HepG2 (cell line): Measurements from ENCODE around the gene HPS3. TPM values are rescaled to one million over a fixed set of nuclear protein-coding genes. Genes with fewer than 3 reads are reported as not detected.

Source experiments
- AFF4 ChIP-seq: sonication (generic); formaldehyde crosslinking; IDR thresholded peaks from 2 replicates; pipeline ENCODE4 v1.4.0; 2020; ENCODE audit warnings: missing genetic modification reagents
- CCAR2 ChIP-seq: fragments of 200-400 bp; formaldehyde crosslinking; optimal IDR thresholded peaks from 2 replicates; pipeline ENCODE3; 2018; ENCODE audit warnings: low read depth, mild to moderate bottlenecking, low read length, moderate library complexity
- FOSL2 ChIP-seq: sonication (generic); formaldehyde crosslinking; IDR thresholded peaks from 2 replicates; pipeline ENCODE4 v1.4.0; 2020; ENCODE audit warnings: missing genetic modification reagents
- FOXA3 ChIP-seq: IDR thresholded peaks from 2 replicates; pipeline ENCODE4 v1.6.1; 2016; ENCODE audit warnings: missing genetic modification reagents, missing compliant biosample characterization
- FOXM1 ChIP-seq: sonication (generic); formaldehyde crosslinking; IDR thresholded peaks from 2 replicates; pipeline ENCODE4 v1.5.0; 2020; ENCODE audit warnings: missing genetic modification reagents
- HCFC1 ChIP-seq: fragments of 150-350 bp; IDR thresholded peaks from 2 replicates; pipeline ENCODE4 v1.6.1; 2014; ENCODE audit warnings: low read depth, low read length
- HOXA3 ChIP-seq: sonication (generic); formaldehyde crosslinking; IDR thresholded peaks from 2 replicates; pipeline ENCODE4 v1.5.0; 2020; ENCODE audit warnings: missing genetic modification reagents
- IRF1 ChIP-seq: sonication (generic); formaldehyde crosslinking; IDR thresholded peaks from 2 replicates; pipeline ENCODE4 v1.4.0; 2020; ENCODE audit warnings: low read depth, mild to moderate bottlenecking, missing genetic modification reagents
- KDM4B ChIP-seq: sonication (generic); formaldehyde crosslinking; IDR thresholded peaks from 2 replicates; pipeline ENCODE4 v1.4.0; 2020; ENCODE audit warnings: missing genetic modification reagents
- MBNL3 ChIP-seq: fragments of 250-450 bp; sonication (Bioruptor Pico); conservative IDR thresholded peaks from 2 replicates; pipeline ENCODE4 v1.8.0; 2022; ENCODE audit warnings: mild to moderate bottlenecking, inconsistent platforms
- MNT ChIP-seq: fragments of 450-650 bp; IDR thresholded peaks from 2 replicates; pipeline ENCODE4 v1.6.1; 2016
- RAD21 ChIP-seq: fragments of 450-650 bp; formaldehyde crosslinking; IDR thresholded peaks from 2 replicates; pipeline ENCODE4 v1.5.0; 2020; ENCODE audit warnings: mild to moderate bottlenecking
- SKIL ChIP-seq: sonication (generic); formaldehyde crosslinking; IDR thresholded peaks from 2 replicates; pipeline ENCODE4 v1.8.0; 2022; ENCODE audit warnings: missing genetic modification reagents, mild to moderate bottlenecking, moderate library complexity, borderline replicate concordance
- SMAD3 ChIP-seq: sonication (generic); formaldehyde crosslinking; IDR thresholded peaks from 2 replicates; pipeline ENCODE4 v1.4.0; 2020; ENCODE audit warnings: missing genetic modification reagents
- SOX13 ChIP-seq, 3 experiments: fragments of 450-650 bp in 1 of 3; sonication (generic) in 1 of 3; formaldehyde crosslinking in 1 of 3; IDR thresholded peaks in 2 of 3; conservative IDR thresholded peaks in 1 of 3; 2 replicates each; pipeline versions ENCODE4 v1.5.0 to v1.6.1; 2016 to 2020; ENCODE audit warnings: antibody characterized with exemption in 1 of 3, mild to moderate bottlenecking in 1 of 3, missing compliant biosample characterization in 1 of 3, missing genetic modification reagents in 1 of 3, moderate library complexity in 1 of 3
- ZNF335 ChIP-seq: sonication (generic); formaldehyde crosslinking; IDR thresholded peaks from 2 replicates; pipeline ENCODE4 v1.4.0; 2020; ENCODE audit warnings: missing genetic modification reagents
- ZNF552 ChIP-seq: sonication (generic); formaldehyde crosslinking; IDR thresholded peaks from 2 replicates; pipeline ENCODE4 v1.9.0; 2022; ENCODE audit warnings: missing genetic modification reagents, mild to moderate bottlenecking, borderline replicate concordance
- ZNF619 ChIP-seq: sonication (generic); formaldehyde crosslinking; IDR thresholded peaks from 2 replicates; pipeline ENCODE4 v1.4.0; 2020; ENCODE audit warnings: mild to moderate bottlenecking, missing genetic modification reagents
- ZNF720 ChIP-seq: sonication (generic); formaldehyde crosslinking; IDR thresholded peaks from 2 replicates; pipeline ENCODE4 v1.4.0; 2020; ENCODE audit warnings: missing genetic modification reagents
- ZNF740 ChIP-seq: sonication (generic); formaldehyde crosslinking; IDR thresholded peaks from 2 replicates; pipeline ENCODE4 v1.4.0; 2020; ENCODE audit warnings: missing genetic modification reagents
- ZNF766 ChIP-seq: sonication (generic); formaldehyde crosslinking; IDR thresholded peaks from 2 replicates; pipeline ENCODE4 v1.5.0; 2020; ENCODE audit warnings: missing genetic modification reagents, borderline replicate concordance
- ZNF775 ChIP-seq: sonication (generic); formaldehyde crosslinking; IDR thresholded peaks from 2 replicates; pipeline ENCODE4 v1.4.0; 2020; ENCODE audit warnings: missing genetic modification reagents, mild to moderate bottlenecking, moderate library complexity, borderline replicate concordance
- ZSCAN25 ChIP-seq: sonication (generic); formaldehyde crosslinking; IDR thresholded peaks from 2 replicates; pipeline ENCODE4 v1.8.0; 2022; ENCODE audit warnings: mild to moderate bottlenecking, missing genetic modification reagents
- polyA plus RNA-seq, 8 experiments: library from polyadenylated mRNA; depleted of rRNA in 3 of 8; stranded (reverse) in 7 of 8; unstranded in 1 of 8; fragments of >200 nt; fragmentation: Illumina TruSeq in 4 of 8; extraction: Trizol in 4 of 8; gene quantifications; 2 replicates each; pipeline versions ENCODE4 v1.2.1 to v1.2.3, GENCODE V29; 2011 to 2016; ENCODE audit warnings: low read depth in 4 of 8, missing spikeins in 1 of 8, mixed read lengths in 1 of 8; ENCODE audit not compliant: insufficient read depth in 1 of 8
- total RNA-seq, 5 experiments: library from RNA; depleted of rRNA; stranded (reverse); fragments of >200 nt; fragmentation: Illumina TruSeq; extraction: Trizol; gene quantifications; 2 replicates each; pipeline ENCODE4 v1.2.3, GENCODE V29; 2016; ENCODE audit warnings: low read depth in 1 of 5

HPS3 gene
- total and polyA plus RNA-seq, 2 of the 13 experiments (the other 11 are each of a cell fraction or from before 2014, with no cell fraction given) = 9.5 to 18.9 TPM

- 0 out of 2 replicates have a peak, but pooled peaks have one; percentile 56 for TF ChIP-seq AFF4 (CRISPR knock-in tag)
- no peak for TF ChIP-seq IRF1 (CRISPR knock-in tag)
- no peak for TF ChIP-seq ZNF552 (CRISPR knock-in tag)
- TF ChIP-seq ZNF775 (CRISPR knock-in tag) = no peak
- peak; percentile 62 for TF ChIP-seq FOSL2 (CRISPR knock-in tag)
- no peak for TF ChIP-seq MBNL3
- TF ChIP-seq HOXA3 = peak; percentile 65; the same call in 1 of the 2 replicates
- TF ChIP-seq KDM4B (CRISPR knock-in tag) = peak; percentile 23; the same call in 1 of the 2 replicates
- peak; percentile 96 for TF ChIP-seq FOXA3
- no peak for TF ChIP-seq ZNF766
- no peak for TF ChIP-seq ZNF619 (CRISPR knock-in tag)
- TF ChIP-seq SMAD3 (CRISPR knock-in tag) = peak; percentile 83
- peak; percentile 67; the same call in 1 of the 2 replicates for TF ChIP-seq SOX13 (IDR thresholded peaks at IDR 0.05)
- TF ChIP-seq SOX13 (CRISPR knock-in tag; conservative IDR thresholded peaks at IDR 0.05 in 1 of 2, IDR thresholded peaks at IDR 0.05 in 1 of 2) = peak in 1 of 2 experiments; percentile 91; a peak in 2 of 4 replicates
- TF ChIP-seq MNT = no peak
- no peak for TF ChIP-seq CCAR2
- no peak for TF ChIP-seq ZNF335 (CRISPR knock-in tag)
- TF ChIP-seq RAD21 (CRISPR knock-in tag) = no peak
- TF ChIP-seq SKIL (CRISPR knock-in tag) = no peak
- TF ChIP-seq HCFC1 = no peak
- no peak for TF ChIP-seq ZSCAN25
- TF ChIP-seq ZNF720 = no peak
- TF ChIP-seq ZNF740 (CRISPR knock-in tag) = no peak
- TF ChIP-seq FOXM1 (CRISPR knock-in tag) = no peak
Measured at GRCh38 chr3:149214702-149215101, 85.3 kb downstream of the HPS3 start (continued).
